HG03457 (cell line): ENCODE results near the gene CELF2.

Experiments used
- ATAC-seq: cut with Tn5 transposase; IDR thresholded peaks from one replicate; pipeline ENCODE4 v1.9.1; 2021; ENCODE audit warnings: moderate number of reproducible peaks; ENCODE audit not compliant: unreplicated experiment

CELF2 gene

DNA sequence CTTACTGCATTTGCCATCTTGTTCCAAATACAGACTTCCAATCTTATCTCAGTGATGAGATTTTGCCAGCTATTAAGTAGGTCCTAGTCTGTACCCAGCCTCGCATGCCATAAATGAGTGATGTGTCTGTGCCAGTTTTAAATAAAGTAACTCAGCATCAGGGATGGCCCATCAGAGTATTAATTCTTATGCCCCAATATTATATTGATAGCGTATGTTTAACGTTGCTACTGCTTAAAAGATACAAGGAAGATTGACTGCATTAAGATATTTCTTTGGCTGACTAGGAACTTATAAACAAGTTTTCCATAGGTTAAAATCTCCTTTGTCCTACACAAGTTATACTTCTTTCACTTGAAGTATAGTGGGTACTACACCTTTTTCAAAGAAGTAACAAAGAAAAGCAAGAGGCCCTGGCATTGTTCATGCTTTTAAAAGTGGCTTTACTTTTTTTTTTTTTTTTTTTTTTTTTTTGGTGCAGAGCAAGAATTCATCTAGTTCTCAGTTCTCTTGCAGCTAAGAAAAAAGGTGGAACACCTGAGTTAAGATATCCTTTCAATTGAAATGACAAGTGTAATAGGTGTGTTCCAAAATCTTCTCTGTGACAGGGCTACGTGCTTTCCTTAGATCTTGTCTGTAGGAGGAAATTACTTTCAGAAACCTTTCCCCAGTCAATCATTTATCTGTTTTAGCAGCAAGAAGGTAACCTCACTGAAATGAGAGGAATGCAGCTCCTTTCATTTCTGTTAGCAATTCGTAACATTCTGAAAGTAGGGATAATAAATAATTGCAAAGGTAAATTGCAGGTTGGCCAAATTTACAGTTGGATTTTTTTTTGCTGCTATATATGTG lies 245.0 kb downstream of the CELF2 start:
- ATAC-seq = no peak

- no peak for ATAC-seq
These were observed 246.1 kb downstream of the CELF2 start for GRCh38 chr10:11263767-11264166.

GRCh38 chr10:11264296-11265048 lies 246.8 kb downstream of the CELF2 start:
- ATAC-seq = no peak

DNA sequence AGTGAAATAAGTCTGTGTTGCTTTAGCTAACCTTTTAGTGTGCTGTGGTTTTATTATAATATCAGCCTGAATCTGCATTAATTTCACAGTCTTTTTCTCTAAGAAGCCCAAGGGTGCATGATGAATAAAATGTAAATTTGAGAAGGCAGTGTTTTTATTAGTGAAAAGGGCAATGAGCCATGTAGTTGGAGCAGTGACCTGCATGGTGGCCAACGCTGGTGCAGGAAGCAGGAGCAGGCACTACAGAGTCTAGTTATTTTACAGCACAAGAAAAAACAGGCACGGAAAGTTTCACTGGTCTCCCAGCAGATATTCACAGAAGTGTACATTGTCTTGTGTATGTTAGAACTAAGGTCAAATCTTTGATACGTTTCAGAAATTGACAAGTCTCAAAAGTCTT lies 247.8 kb downstream of the CELF2 start:
- ATAC-seq = no peak

DNA sequence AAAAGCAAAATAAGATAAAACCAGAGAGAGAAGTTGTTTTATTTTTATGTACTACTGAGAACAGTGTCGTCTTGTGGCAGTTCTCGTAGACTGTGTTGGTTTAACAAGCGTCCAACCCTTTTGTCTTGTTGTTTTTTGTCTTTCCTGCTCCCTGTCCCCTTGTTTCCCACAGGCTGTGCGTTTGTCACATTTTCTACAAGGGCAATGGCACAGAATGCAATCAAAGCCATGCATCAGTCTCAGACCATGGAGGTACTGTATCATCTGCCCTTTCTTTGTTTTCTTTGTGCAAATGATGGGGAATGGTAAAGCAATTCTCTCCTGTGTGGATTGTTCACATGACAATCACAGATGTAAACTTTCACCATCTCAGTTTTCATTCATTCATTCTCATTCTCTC lies 248.8 kb downstream of the CELF2 start:
- ATAC-seq = no peak

GRCh38 chr10:11270135-11270857 lies 252.6 kb downstream of the CELF2 start:
- ATAC-seq = no peak

DNA sequence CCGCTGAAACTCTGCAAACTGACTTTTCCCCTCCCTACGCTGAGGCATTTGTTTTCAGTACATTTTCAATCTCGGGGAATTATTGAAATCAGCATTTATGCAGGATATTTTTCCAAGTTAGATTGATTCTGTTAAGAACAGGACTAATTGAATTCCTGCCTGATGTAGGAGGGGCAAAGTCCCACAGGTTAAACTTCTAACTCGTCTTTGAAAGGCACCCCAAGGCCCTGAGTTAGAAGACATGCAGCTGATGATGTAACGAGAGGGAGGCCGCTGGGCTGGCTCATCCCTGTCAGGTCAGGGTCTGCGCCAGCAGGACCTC lies 253.1 kb downstream of the CELF2 start:
- ATAC-seq = no peak

DNA sequence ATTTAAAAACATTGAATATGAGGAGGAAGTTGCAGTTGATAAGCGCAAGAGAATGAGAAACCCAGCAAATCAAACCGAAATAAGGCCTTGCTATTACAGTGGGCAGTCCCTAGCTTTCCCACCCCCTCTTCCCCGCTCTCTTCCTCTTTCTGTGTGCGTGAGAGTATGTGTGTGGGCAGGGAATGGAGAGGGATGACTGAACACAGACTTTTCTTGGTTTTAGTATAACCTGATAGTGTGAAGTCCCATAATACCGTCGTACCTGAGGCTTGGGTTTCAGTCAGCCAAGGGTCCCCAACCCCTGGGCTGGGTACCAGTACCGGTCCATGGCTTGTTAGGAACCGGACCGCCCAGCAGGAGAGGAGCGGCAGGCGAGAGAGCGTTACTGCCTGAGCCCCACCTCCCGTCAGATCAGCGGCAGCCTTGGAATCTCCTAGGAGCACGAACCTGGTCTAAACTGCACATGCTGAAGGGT lies 255.3 kb downstream of the CELF2 start:
- peak; percentile 56 for ATAC-seq

- no peak for ATAC-seq
These were observed 256.8 kb downstream of the CELF2 start for GRCh38 chr10:11274452-11274851.

- no peak for ATAC-seq
These were observed 258.0 kb downstream of the CELF2 start for GRCh38 chr10:11275651-11276050.

DNA sequence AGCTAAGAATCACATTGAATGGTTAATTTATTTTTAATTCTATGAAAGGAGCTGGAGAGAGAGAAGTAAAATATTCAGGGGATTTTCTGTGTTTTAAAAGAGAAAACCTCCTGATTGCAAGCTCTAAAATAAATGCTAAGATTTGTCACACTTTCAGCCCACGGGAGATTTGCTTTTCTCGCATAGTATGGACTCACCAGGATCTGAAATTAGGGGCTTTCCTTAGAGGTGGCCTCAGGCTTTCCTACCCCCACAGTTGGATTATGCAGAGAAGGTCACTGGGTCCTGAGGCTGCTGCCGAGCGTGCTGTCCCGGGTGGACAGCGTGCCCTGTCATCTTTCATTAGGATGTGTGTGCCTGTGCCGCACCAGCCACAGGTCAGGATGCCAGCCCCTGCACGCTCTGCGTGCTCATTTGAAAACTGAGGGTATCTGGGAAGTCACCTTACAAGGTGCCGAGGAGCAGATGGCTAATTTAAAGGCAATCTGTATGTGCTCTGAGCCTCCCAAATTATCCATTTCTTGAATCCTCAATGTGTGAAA lies 258.8 kb downstream of the CELF2 start:
- ATAC-seq = no peak

DNA sequence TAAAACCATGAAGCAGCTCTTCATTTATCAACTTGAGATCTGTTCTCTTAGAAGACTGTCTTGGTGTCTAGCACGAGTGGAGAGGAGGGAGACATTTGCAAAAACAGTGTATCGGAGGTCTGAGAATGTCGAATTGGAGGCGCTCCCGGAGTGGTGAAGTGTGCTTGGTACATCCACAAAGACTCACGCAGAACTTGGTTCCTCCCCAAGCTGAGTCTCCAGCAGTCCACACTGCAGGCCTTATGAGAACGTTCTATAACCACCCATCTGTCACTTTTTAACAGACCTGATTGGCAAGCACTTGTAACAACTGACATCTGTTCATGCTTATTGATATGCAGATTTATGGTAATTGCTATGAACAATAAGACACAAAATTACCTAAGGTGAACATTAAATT lies 261.6 kb downstream of the CELF2 start:
- ATAC-seq = no peak

- no peak for ATAC-seq
These were observed 262.7 kb downstream of the CELF2 start for GRCh38 chr10:11280187-11280932.

DNA sequence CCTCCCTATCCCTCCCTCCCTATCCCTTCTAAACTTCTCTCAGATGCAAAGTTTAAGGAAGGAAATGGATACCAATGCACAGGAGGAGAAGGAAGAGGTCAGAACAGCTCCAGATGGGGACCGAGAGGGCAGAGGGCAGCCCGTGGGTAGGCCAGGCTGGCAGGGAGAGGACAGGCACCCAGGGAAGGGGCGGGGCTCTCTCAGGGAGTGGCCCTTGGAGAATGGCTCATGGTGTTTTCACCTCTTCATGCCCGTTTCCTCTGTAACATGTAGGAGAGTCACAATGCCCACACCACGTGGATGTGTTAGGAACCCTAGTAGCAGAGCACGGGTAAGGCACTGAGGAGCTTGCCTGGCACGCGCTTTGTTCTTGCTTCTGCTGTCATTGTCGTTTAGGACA lies 264.5 kb downstream of the CELF2 start:
- no peak for ATAC-seq

DNA sequence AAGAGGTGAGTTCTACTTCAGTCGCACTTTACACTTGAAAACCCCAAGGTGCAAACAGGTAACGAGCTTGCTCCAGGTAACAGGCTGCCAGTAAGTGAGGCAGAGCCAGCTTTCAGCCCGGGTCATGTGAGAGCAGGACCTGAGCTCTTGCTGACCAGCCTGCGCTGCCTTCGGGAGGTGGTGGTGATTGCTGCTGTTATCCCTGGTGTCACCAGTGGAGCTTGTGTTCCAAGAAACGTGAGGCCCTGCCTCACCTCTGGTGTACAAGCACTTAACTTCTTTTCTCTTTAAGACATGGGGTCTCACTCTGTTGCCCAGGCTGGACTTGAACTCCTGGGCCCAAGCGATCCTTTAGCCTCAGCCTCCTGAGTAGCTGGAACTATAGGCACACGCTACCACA lies 265.0 kb downstream of the CELF2 start:
- no peak for ATAC-seq

DNA sequence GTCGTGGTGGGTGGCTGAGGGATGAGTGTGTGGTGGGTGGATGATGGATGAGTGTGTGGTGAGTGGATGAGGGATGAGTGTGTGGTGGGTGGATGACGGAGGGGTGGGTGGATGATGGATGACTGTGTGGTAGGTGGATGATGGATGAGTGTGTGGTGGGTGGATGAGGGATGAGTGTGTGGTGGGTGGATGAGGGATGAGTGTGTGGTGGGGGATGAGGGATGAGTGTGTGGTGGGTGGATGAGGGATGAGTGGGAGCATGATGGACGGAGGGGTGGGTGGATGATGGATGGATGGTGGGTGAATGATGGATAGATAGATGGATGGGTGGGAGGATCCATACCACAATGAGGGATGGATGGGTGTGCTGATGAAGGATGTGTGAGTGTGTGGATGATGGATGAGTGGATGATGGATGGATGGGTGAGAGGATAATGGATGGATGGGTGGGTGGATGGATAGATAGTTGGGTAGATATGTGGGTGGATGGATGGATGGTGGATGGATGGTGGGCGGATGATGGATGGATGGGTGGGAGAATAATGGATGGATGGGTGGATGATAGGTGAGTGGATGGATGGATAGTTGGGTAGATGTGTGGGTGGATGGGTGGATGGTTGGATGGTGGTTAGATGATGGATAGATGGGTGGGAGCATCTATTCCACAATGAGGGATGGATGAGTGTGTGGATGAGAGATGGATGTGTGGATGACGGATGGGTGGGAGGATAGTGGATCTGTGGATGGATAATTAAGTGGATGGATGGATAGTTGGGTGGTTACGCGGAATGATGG lies 266.8 kb downstream of the CELF2 start:
- ATAC-seq = no peak

GRCh38 chr10:11285171-11285570 lies 267.5 kb downstream of the CELF2 start:
- ATAC-seq = no peak

GRCh38 chr10:11286261-11286852 lies 268.7 kb downstream of the CELF2 start:
- ATAC-seq = no peak

GRCh38 chr10:11288302-11288701 lies 270.6 kb downstream of the CELF2 start:
- no peak for ATAC-seq
